OCI-LY3 (cell line): Measurements from ENCODE around the gene HIPK4.
A peak's percentile ranks its signal among the peaks of the same experiment; 100 is the strongest.

Experiments used
- H2AFZ ChIP-seq: fragments of 200-600, 300-600 bp; shearing (Covaris generic); 2 replicates; pipeline ENCODE4 v1.6.0; 2014; ENCODE audit warnings: antibody characterized with exemption, low read depth, low read length
- H3K27ac ChIP-seq: fragments of 200-600, 300-600 bp; sonication (generic); 2 replicates; pipeline ENCODE4 v1.5.1; 2014; ENCODE audit warnings: mild to moderate bottlenecking, low read length, moderate library complexity, mixed read lengths
- H3K27me3 ChIP-seq: fragments of 200-600, 300-600 bp; sonication (generic); 2 replicates; pipeline ENCODE4 v1.6.1; 2014; ENCODE audit warnings: low read depth, low read length, mixed read lengths
- H3K36me3 ChIP-seq: fragments of 200-600, 300-600 bp; sonication (generic); replicated peaks from 2 replicates; pipeline ENCODE3; 2014; ENCODE audit warnings: low read depth, low read length, mixed read lengths
- H3K4me1 ChIP-seq: fragments of 300-600, 200-600 bp; sonication (generic); 2 replicates; pipeline ENCODE4 v1.6.1; 2014; ENCODE audit warnings: low read length, mixed read lengths
- H3K4me2 ChIP-seq: fragments of 200-600, 300-600 bp; sonication (generic); 2 replicates; pipeline ENCODE4 v1.6.1; 2014; ENCODE audit warnings: low read length, mixed read lengths
- H3K4me3 ChIP-seq: fragments of 300-600, 200-600 bp; sonication (generic); 2 replicates; pipeline ENCODE4 v1.5.1; 2014; ENCODE audit warnings: antibody characterized with exemption, mild to moderate bottlenecking, low read length, moderate library complexity
- H3K79me2 ChIP-seq: fragments of 300-600, 200-600 bp; shearing (Covaris generic); 2 replicates; pipeline ENCODE4 v1.6.1; 2014; ENCODE audit warnings: mild to moderate bottlenecking, low read length, mixed read lengths
- H3K9ac ChIP-seq: fragments of 300-600, 200-600 bp; shearing (Covaris generic); 2 replicates; pipeline ENCODE4 v1.6.0; 2014; ENCODE audit warnings: mild to moderate bottlenecking, low read length, moderate library complexity
- H3K9me3 ChIP-seq: fragments of 200-600, 300-600 bp; shearing (Covaris generic); 2 replicates; pipeline ENCODE4 v1.6.1; 2014; ENCODE audit warnings: low read length, mixed read lengths; ENCODE audit not compliant: insufficient read depth
- H4K20me1 ChIP-seq: fragments of 200-600, 300-600 bp; sonication (generic); 2 replicates; pipeline ENCODE4 v1.6.1; 2016; ENCODE audit warnings: low read length, mixed read lengths; ENCODE audit not compliant: insufficient read depth
- CTCF ChIP-seq: fragments of 200-600, 300-600 bp; sonication (generic); IDR thresholded peaks from 2 replicates; pipeline ENCODE4 v1.5.1; 2014; ENCODE audit warnings: antibody characterized with exemption, low read length, low read depth
- EZH2phosphoT487 ChIP-seq: fragments of 200-600 bp; shearing (Covaris generic); IDR thresholded peaks from 2 replicates; pipeline ENCODE4 v1.6.1; 2018; ENCODE audit warnings: antibody characterized with exemption, mixed run types, low read depth

The HIPK4 gene

GRCh38 chr19:40421993-40422747 lies 32.2 kb upstream of the HIPK4 start:
- Histone ChIP-seq H3K9ac (no peak overlapping the region), H4K20me1 (no peaks in the 10 kb centered on the region), H3K36me3 (peaks cover 8% of the 10 kb centered on the region), H3K4me1 (peaks cover 13% of the 10 kb centered on the region), H2AFZ (no peak overlapping the region), H3K9me3 (no peaks in the 10 kb centered on the region), H3K4me2 (no peak overlapping the region), H3K27ac (no peak overlapping the region), H3K27me3 (no peaks in the 10 kb centered on the region), H3K79me2 (peaks cover 6% of the 10 kb centered on the region; the same call in 1 of the 2 replicates), H3K4me3 (no peak overlapping the region)
- no peak for TF ChIP-seq CTCF
- no peak for TF ChIP-seq EZH2phosphoT487

DNA sequence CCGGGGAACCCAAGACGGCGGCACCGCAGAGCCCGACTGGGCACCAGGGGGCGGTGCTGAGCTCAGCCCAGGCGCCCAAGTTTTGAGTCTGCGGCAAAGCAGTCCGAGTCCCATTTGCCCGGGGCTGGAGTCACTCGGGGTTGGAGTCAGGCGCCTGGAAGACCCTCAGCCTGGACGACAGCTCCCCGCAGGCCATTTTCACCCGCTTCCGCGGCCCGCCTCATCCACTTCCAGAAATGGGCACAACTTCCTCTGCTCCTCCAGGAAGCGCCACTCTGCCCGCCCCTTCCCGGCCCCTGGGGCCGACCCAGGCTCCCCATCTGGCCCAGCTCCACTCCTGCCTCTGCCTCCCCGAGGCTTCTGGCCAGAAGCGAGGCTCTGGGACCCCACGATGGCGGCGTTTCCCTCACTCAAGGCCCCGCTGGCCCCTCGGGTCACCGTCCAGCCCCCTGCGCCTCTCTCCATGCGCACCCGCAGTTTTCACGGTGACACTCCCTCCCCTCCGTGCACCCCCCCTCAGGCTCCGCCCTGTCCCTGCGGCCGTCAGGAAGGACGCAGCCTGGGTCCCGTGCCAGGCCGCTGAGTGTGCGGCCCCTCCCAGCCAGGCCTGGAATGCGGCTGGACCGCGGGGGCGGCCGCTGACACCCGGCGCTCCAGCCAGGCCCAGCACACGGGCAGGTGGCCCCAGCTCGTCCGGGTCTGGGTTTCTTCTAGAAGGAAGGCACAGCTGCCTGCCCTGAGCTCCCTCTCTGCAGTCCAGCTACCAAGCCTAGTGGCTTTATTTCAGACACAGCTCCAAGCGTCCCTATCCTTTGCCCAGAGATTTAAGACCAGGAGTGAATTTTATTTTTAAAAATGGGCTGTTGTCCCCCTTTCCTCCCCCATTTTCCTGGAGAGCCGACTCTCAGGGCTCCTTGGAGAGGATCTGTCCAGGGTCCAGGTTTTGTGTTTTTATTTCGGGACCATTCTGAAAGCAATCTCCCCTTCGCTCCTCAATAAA lies 31.1 kb upstream of the HIPK4 start:
- Histone ChIP-seq H3K9ac (peak overlapping the region; percentile 84), H3K79me2 (peaks cover 6% of the 10 kb centered on the region; the same call in 1 of the 2 replicates), H3K27me3 (no peaks in the 10 kb centered on the region)

DNA sequence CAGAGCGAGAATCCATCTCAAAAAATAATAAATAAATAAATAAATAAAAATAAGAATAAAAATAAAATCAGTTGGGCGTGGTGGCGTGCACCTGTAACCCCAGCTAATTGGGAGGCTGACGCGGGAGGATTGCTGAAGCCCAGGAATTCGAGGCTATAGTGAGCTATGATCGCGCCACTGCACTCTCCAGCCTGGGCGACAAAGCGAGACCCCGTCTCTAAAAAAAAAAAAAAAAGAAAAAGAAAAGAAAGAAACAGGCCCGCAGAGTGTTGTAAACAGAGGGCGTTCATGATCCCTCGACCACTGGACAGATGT lies 30.4 kb upstream of the HIPK4 start:
- Histone ChIP-seq H3K79me2 (peaks cover 6% of the 10 kb centered on the region; the same call in 1 of the 2 replicates), H3K9me3 (no peaks in the 10 kb centered on the region), H3K4me2 (peak overlapping the region; percentile 84), H3K4me3 (peak overlapping the region; percentile 83), H3K4me1 (peaks cover 9% of the 10 kb centered on the region), H2AFZ (0 out of 2 replicates have a peak overlapping the region, but pooled peaks have one; percentile 80), H3K36me3 (peaks cover 8% of the 10 kb centered on the region), H3K27me3 (no peaks in the 10 kb centered on the region), H4K20me1 (no peaks in the 10 kb centered on the region), H3K9ac (peak overlapping the region; percentile 84; the same call in 1 of the 2 replicates), H3K27ac (no peak overlapping the region; the same call in 1 of the 2 replicates)
- TF ChIP-seq EZH2phosphoT487 (no peak), CTCF (no peak)

More for the DNA sequence above, 31.1 kb upstream of the HIPK4 start:
- TF ChIP-seq CTCF (peak; percentile 97), EZH2phosphoT487 (no peak)
- Histone ChIP-seq H2AFZ (peak overlapping the region; percentile 80), H3K4me3 (peak overlapping the region; percentile 83), H3K27ac (peak overlapping the region; percentile 54), H3K36me3 (peaks cover 8% of the 10 kb centered on the region), H3K9me3 (no peaks in the 10 kb centered on the region), H4K20me1 (no peaks in the 10 kb centered on the region), H3K4me1 (peaks cover 9% of the 10 kb centered on the region), H3K4me2 (peak overlapping the region; percentile 84)

DNA sequence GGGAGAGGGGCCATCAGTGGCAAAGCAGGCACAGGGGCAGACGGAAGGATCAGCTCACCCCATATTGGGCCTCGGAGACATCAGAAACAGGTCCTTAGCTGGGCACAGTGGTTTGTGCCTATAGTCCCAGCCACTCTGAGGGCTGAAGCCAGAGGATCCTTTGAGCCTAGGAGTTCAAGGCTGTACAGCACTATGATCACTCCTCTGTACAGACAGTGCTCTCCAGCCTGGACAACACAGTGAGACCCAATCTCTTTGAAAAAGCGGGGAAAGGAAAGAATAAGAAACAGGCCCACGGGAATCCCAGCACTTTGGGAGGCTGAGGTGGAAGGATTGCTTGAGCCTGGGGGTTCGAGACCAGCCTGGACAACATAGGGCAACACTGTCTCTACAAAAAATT lies 29.8 kb upstream of the HIPK4 start:
- Histone ChIP-seq H3K27ac (no peak overlapping the region), H3K36me3 (peaks cover 8% of the 10 kb centered on the region), H4K20me1 (no peaks in the 10 kb centered on the region), H3K79me2 (peaks cover 4% of the 10 kb centered on the region; the same call in 1 of the 2 replicates), H3K4me2 (no peak overlapping the region), H2AFZ (no peak overlapping the region), H3K4me3 (no peak overlapping the region), H3K9me3 (no peaks in the 10 kb centered on the region), H3K27me3 (no peaks in the 10 kb centered on the region), H3K9ac (no peak overlapping the region), H3K4me1 (peaks cover 9% of the 10 kb centered on the region)
- TF ChIP-seq CTCF, result no peak
- no peak for TF ChIP-seq EZH2phosphoT487
